SK-N-SH treated with all-trans-retinoic acid at 6 μM for 48 hours (cell line): ENCODE results near the gene GARS1.

Experiments used
- ARNTL ChIP-seq: fragments of 450-650 bp; formaldehyde crosslinking; IDR thresholded peaks from 2 replicates; pipeline ENCODE4 v1.5.0; 2020; ENCODE audit warnings: low read depth, mild to moderate bottlenecking, moderate library complexity, borderline replicate concordance
- BACH2 ChIP-seq: fragments of 250-450 bp; sonication (Bioruptor Pico); IDR thresholded peaks from 2 replicates; pipeline ENCODE4 v1.9.0; 2021; ENCODE audit warnings: mild to moderate bottlenecking, borderline replicate concordance
- CSDC2 ChIP-seq: fragments of 250-450 bp; sonication (Bioruptor Pico); IDR thresholded peaks from 2 replicates; pipeline ENCODE4 v1.5.0; 2020; ENCODE audit warnings: mild to moderate bottlenecking, moderate library complexity
- PATZ1 ChIP-seq: fragments of 250-450 bp; sonication (Bioruptor Pico); IDR thresholded peaks from 2 replicates; pipeline ENCODE4 v1.8.0; 2020; ENCODE audit warnings: mild to moderate bottlenecking, moderate library complexity, borderline replicate concordance
- ZNF565 ChIP-seq: fragments of 450-650 bp; formaldehyde crosslinking; conservative IDR thresholded peaks from 2 replicates; pipeline ENCODE4 v1.5.0; 2020; ENCODE audit warnings: low read depth, mild to moderate bottlenecking, moderate library complexity

DNA sequence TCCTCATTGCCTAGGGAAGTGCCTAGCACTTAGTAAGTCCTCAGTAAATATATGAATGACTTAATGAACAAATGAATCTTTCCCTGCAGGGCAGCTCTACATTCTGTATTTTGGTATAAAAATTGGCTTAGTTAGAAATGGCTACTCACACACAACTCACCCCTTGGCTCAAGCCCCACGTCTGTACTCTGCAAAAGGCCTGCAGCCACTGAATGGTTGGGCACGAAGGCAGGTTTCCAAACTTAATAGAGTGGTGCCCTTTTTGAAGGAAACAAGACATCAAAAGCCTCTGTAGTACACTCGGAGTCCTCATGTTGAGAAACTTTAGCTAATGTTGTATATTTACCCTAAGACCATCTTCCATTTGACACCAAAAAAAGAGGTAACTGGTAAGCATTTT lies 51.0 kb downstream of the GARS1 start:
- TF ChIP-seq CSDC2 (CRISPR knock-in tag) (no peak), BACH2 (no peak), ZNF565 (CRISPR knock-in tag) (no peak), PATZ1 (CRISPR knock-in tag) (no peak), ARNTL (CRISPR knock-in tag) (no peak)
